GM19238 (cell line): ENCODE data around the gene SSTR1.

Experiments
- DNase-seq: peaks from one replicate; pipeline ENCODE4 v3.0.0; 2011; ENCODE audit warnings: low spot score; ENCODE audit not compliant: insufficient read length

The SSTR1 gene

DNA sequence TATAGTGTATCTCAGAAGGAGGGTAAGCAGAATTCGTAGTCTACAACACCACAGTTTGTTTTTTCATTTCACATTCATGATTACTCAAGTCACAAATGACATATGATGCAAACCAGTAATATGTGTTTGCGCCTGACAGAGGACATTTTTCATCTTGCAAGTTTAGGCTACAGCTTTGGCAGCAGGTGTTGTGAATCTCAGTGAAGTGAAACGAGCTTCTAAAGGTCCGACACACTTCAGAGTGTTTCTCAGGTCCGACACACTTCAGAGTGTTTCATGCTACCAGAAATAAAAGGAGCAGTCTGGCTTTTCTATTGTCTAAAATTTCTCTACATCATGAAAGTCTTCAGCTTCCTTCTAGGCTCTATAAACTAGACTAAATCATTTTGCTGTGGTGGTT lies 25.5 kb downstream of the SSTR1 start:
- no peak for DNase-seq

DNA sequence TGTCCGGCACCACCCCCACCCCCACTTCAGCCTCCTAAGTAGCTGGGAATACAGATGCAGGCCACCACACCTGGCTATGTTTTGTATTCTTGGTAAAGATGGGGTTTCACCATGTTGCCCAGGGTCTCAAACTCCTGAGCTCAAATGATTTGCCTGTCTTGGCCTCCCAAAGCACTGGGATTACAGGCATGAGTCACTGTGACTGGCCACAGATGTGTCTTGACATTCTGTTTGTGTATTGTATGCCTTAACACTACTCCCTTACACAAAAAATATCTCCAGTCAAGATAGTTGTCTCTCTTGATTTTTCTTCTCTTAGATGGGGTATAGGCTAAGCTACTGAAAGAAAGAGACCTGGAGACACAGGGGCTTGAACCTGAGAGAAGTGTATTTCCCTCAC lies 30.6 kb downstream of the SSTR1 start:
- DNase-seq = no peak

DNA sequence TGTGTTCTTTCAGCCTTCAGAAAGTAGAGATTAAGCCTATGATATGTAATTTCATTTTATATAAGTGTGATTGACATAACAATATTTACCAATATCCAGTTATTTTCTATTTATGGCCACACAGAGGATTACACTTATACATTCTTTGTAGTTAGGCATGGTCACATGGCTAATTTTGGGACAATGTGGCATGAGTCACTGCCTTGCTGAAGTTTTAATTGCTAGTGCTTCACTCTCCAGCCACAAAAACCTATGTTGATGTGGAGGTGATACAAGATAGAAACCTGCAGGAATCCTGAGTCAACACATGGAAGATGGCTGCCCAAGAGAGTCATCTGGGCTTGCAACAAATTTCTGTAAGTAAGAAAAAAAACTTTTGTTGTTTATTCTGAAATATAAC lies 31.2 kb downstream of the SSTR1 start:
- no peak for DNase-seq

DNA sequence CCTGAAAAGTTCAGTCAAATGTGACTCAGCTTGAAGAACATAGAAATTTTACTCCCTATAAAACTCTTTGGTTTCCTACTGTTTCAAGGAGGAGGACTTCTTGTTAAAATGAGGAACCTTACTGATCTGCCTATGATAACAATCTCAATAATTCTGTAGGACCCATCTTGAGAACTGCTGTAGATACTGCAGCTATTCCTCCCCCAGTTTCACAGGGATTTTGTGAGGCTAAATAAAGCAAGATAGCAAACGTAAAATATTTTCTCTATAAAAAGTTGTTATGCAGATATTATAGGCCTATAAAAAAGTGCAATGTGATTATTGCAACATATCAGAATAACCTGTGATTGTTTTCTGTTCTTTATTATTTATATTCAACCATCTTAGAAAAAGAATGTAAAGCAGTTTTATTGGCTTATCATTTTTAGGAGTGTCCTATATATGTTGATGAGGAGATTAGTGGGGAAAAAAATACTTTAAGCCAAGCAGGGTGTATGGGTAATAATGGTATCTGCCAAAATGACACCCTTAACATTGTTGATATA lies 36.1 kb downstream of the SSTR1 start:
- no peak for DNase-seq

DNA sequence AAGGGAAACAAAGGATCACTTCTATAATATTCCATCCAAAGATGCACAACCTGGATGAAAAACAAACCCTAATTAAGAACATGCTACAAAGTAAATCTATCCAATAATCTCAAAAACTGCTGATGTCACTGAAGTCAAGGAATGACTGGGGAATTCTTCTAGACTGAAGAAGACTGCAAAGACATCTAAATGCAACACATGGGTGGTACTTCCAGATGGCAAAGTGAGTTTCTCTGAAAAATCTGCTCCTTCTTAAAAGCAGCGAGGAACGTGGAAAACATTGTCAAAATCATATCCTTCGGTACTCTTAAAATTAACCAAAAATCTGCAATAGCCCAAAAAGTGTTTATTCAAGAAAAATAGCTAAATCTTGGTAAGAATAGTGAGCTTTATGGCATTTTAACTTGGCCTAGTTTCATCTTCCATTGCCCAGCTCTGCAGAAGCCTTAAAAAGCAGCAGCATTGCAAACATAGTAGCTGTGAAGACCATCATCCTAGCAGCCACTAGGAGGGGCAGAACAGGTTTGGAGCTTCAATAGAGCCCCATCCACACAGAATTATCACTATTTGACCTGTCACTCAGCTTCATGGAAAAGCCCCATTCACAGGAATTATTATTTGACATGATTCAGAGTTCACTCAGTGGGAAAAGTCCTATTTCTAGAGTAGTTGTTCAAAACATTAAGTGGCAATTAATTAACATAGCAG lies 40.8 kb downstream of the SSTR1 start:
- no peak for DNase-seq

GRCh38 chr14:38250331-38250730 lies 42.6 kb downstream of the SSTR1 start:
- DNase-seq = no peak

DNA sequence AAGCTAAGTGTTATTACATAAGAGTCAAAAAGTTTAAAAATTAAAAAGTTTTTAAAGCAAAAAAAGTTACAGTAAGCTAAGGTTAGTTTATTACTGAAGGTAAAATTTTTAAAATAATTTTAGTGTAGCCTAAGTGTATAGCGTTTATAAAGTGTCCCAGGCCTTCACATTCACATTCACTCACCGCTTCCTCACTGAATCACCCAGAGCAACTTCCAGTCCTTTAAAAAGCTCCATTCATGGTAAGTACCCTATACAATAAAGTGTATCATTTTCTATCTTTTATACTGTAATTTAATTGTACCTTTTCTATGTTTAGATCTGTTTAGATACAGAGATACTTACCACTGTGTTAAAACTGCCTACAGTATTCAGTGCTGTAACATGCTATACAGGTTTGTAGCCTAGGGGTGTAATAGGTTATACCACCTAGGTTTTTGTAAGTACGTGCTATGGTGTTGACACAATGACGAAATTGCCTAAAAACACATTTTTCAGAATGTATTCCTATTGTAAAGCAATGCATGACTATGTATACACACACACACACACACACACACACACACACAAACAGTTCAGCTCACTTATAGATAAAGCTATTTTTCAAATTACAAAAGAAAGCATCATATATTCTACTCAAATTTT lies 44.5 kb downstream of the SSTR1 start:
- no peak for DNase-seq

- DNase-seq = no peak
Measured at GRCh38 chr14:38253676-38254075, 46.0 kb downstream of the SSTR1 start.

- DNase-seq = no peak
Measured at GRCh38 chr14:38254571-38255407, 47.1 kb downstream of the SSTR1 start.

DNA sequence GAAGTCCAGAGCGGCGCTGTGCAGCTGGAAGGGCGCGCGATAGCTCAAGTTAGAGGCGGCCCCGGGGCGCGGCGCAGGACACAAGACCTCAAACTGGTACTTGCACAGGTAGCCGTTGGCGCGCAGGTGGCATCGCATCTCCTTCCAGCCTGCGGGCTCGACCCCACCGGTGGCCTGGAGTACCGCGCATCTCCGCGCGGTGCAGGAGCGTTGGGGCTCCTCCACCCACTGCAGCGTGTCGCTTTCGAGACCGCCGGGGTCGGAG lies 47.6 kb downstream of the SSTR1 start:
- DNase-seq = no peak

GRCh38 chr14:38255673-38256532 lies 48.2 kb downstream of the SSTR1 start, which contains the start of gene CLEC14A:
Gene CLEC14A, minus strand, starts transcription at chr14:38256093. Its CDS starts 71 bp downstream, at chr14:38256022.
- no peak for DNase-seq

- DNase-seq = no peak
Measured at GRCh38 chr14:38256533-38256840, 48.8 kb downstream of the SSTR1 start.

DNA sequence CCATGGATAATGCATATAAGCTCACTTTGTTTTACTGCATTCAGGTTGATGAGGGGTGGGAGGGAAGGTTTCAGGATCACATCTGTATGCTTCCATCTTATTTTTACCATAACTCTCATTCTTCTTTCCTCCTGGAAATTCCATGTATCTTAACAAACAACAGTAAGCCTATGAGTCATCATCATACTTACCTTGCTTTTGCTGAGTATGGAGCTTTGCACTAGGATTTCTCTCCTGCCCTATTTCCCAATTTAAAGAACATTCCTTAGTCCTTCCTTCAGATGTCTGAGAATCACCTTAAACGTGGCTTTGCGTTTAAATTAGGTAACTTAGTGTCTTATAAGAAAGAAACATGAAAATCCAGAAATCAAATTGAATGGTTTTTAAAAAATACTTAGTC lies 49.8 kb downstream of the SSTR1 start:
- no peak for DNase-seq

- no peak for DNase-seq
Measured at GRCh38 chr14:38261620-38262019, 53.9 kb downstream of the SSTR1 start.
